Natural killer cell (primary cell): ENCODE measurements around the gene TRIM41. TPM values are rescaled to one million over a fixed set of nuclear protein-coding genes. Genes with fewer than 3 reads are reported as not detected.

Source experiments
- ATAC-seq, 3 donors: fragments of 150-1000 bp in 2 of 3; fragments of 200-7000 bp in 1 of 3; cut with Tn5 transposase; 1 replicate in 1 of 3; 2 replicates in 2 of 3; pipeline ENCODE4 v1.10.0; 2021; ENCODE audit warnings: mild to moderate bottlenecking in 2 of 3, moderate library complexity in 2 of 3
- DNase-seq, 2 donors: peaks; one replicate each; pipeline versions ENCODE4 v3.0.0 to v3.0.0-alpha.2; 2013 to 2021; ENCODE audit warnings: mixed read lengths in 1 of 2
- H3K27ac ChIP-seq: one replicate; pipeline ENCODE4 v1.5.1; 2013; ENCODE audit warnings: mild to moderate bottlenecking, low read length
- H3K27me3 ChIP-seq: one replicate; pipeline ENCODE4 v1.6.1; 2013; ENCODE audit warnings: low read length; ENCODE audit not compliant: control insufficient read depth, insufficient read depth
- H3K36me3 ChIP-seq: one replicate; pipeline ENCODE4 v1.6.1; 2013; ENCODE audit warnings: low read length; ENCODE audit not compliant: control insufficient read depth, insufficient read depth
- H3K4me1 ChIP-seq: one replicate; pipeline ENCODE4 v1.6.1; 2013; ENCODE audit warnings: low read length; ENCODE audit not compliant: control insufficient read depth, insufficient read depth
- H3K4me3 ChIP-seq: one replicate; pipeline ENCODE4 v1.5.1; 2013; ENCODE audit warnings: low read length
- H3K9me3 ChIP-seq: one replicate; pipeline ENCODE4 v1.6.1; 2013; ENCODE audit warnings: low read length; ENCODE audit not compliant: control insufficient read depth, insufficient read depth
- H3K27ac Mint-ChIP-seq, 2 donors: one replicate each; pipeline ENCODE4 v1.8.0; 2022; ENCODE audit warnings: mild to moderate bottlenecking in 2 of 2, mixed read lengths in 2 of 2, moderate library complexity in 1 of 2
- H3K27me3 Mint-ChIP-seq, 2 donors: one replicate each; pipeline ENCODE4 v1.8.0; 2022; ENCODE audit warnings: low read depth in 2 of 2, mixed read lengths in 2 of 2
- H3K36me3 Mint-ChIP-seq: one replicate; pipeline ENCODE4 v1.8.0; 2022; ENCODE audit warnings: mixed read lengths
- H3K4me1 Mint-ChIP-seq, 2 donors: one replicate each; pipeline ENCODE4 v1.8.0; 2022; ENCODE audit warnings: mixed read lengths in 2 of 2
- H3K4me3 Mint-ChIP-seq: one replicate; pipeline ENCODE4 v1.8.0; 2022; ENCODE audit warnings: mild to moderate bottlenecking, moderate library complexity, mixed read lengths
- H3K9me3 Mint-ChIP-seq, 2 donors: one replicate each; pipeline ENCODE4 v1.8.0; 2022; ENCODE audit warnings: mixed read lengths in 2 of 2
- CTCF ChIP-seq: fragments of 200-600 bp; IDR thresholded peaks from one replicate; pipeline ENCODE4 v1.8.0; 2022; ENCODE audit warnings: antibody characterized with exemption
- WGBS: methylation state at CpG from one replicate; pipeline ENCODE4 v1.1.7; 2013; ENCODE audit warnings: missing lambda C conversion rate; ENCODE audit not compliant: insufficient coverage; 5-methylcytosine and 5-hydroxymethylcytosine counted together
- intact Hi-C: fragments of 100-400 bp; cut with micrococcal nuclease; formaldehyde crosslinking; loops from one replicate; pipeline ENCODE4 v1.14.2; 2022
- total RNA-seq, 4 donors: library from RNA; stranded (reverse); fragments of 120-200 nt in 1 of 4; gene quantifications; one replicate each; pipeline versions ENCODE4 v1.2.3 to v1.2.4, GENCODE V29; 2013 to 2022

Gene TRIM41
- total RNA-seq, 3 donors from 2014 or later (not counting 1 experiment from before 2014, with no cell fraction given): 33.4 to 41.6 (median 36.0) TPM

GRCh38 chr5:181203093-181203711, 19.9 kb upstream of the TRIM41 start:
- TF ChIP-seq CTCF: no peak
- intact Hi-C loops: no loop called here
- peaks cover 32 to 33% of the 10 kb centered on the region in 2 donors for H3K27me3 Mint-ChIP-seq
- WGBS: 70% methylated on average over 9 of the region's 11 CpGs
- Histone ChIP-seq H3K4me3 (no peak overlapping the region), H3K9me3 (no peaks in the 10 kb centered on the region), H3K27me3 (peaks cover 10% of the 10 kb centered on the region), H3K36me3 (no peaks in the 10 kb centered on the region), H3K27ac (no peak overlapping the region), H3K4me1 (peaks cover 38% of the 10 kb centered on the region)
- no peak for DNase-seq
- H3K4me3 Mint-ChIP-seq: peak overlapping the region; percentile 90
- no peak overlapping the region for H3K27ac Mint-ChIP-seq
- no peaks in the 10 kb centered on the region for H3K9me3 Mint-ChIP-seq
- no peak for ATAC-seq
- peaks cover 30 to 45% of the 10 kb centered on the region in 2 donors for H3K4me1 Mint-ChIP-seq
- H3K36me3 Mint-ChIP-seq: peaks cover 9% of the 10 kb centered on the region

- DNase-seq: no peak
- peak overlapping the region; percentile 33 for H3K4me3 ChIP-seq
- peaks cover 33 to 48% of the 10 kb centered on the region in 2 donors for H3K4me1 Mint-ChIP-seq
- H3K4me3 Mint-ChIP-seq: peak overlapping the region; percentile 90
- H3K27ac ChIP-seq: no peak overlapping the region
- peaks cover 9% of the 10 kb centered on the region for H3K36me3 Mint-ChIP-seq
- H3K9me3 ChIP-seq: no peaks in the 10 kb centered on the region
- peaks cover 32 to 33% of the 10 kb centered on the region in 2 donors for H3K27me3 Mint-ChIP-seq
- intact Hi-C loops: no loop called here
- ATAC-seq: peak in 1 of 3 donors; percentile 1
- no peaks in the 10 kb centered on the region for H3K36me3 ChIP-seq
- 6% methylated on average over 17 of the region's 17 CpGs for WGBS
- H3K4me1 ChIP-seq: peaks cover 38% of the 10 kb centered on the region
- peaks cover 10% of the 10 kb centered on the region for H3K27me3 ChIP-seq
- H3K9me3 Mint-ChIP-seq: no peaks in the 10 kb centered on the region
- H3K27ac Mint-ChIP-seq: peak overlapping the region in 1 of 2 donors; percentile 32
- no peak for TF ChIP-seq CTCF
Observed at GRCh38 chr5:181203777-181204112, 19.3 kb upstream of the TRIM41 start.

- H3K27ac ChIP-seq: no peak overlapping the region
- TF ChIP-seq CTCF: no peak
- ATAC-seq (peak in 1 of 3 donors; percentile 7), DNase-seq (peak in 1 of 2 donors; percentile 57)
- H3K9me3 ChIP-seq: no peaks in the 10 kb centered on the region
- Mint-ChIP-seq H3K27ac (peak overlapping the region in 1 of 2 donors; percentile 32), H3K4me1 (peaks cover 33 to 48% of the 10 kb centered on the region in 2 donors), H3K4me3 (peak overlapping the region; percentile 90), H3K36me3 (peaks cover 9% of the 10 kb centered on the region), H3K27me3 (peaks cover 32 to 33% of the 10 kb centered on the region in 2 donors), H3K9me3 (no peaks in the 10 kb centered on the region)
- intact Hi-C loops: no loop called here
- H3K36me3 ChIP-seq: no peaks in the 10 kb centered on the region
- peaks cover 38% of the 10 kb centered on the region for H3K4me1 ChIP-seq
- H3K4me3 ChIP-seq: peak overlapping the region; percentile 33
- peaks cover 10% of the 10 kb centered on the region for H3K27me3 ChIP-seq
- 1% methylated on average over 67 of the region's 67 CpGs for WGBS
Observed at GRCh38 chr5:181204113-181204825, 18.8 kb upstream of the TRIM41 start.
